Measurements from ENCODE around the gene ZNF502.

Gene ZNF502

DNA sequence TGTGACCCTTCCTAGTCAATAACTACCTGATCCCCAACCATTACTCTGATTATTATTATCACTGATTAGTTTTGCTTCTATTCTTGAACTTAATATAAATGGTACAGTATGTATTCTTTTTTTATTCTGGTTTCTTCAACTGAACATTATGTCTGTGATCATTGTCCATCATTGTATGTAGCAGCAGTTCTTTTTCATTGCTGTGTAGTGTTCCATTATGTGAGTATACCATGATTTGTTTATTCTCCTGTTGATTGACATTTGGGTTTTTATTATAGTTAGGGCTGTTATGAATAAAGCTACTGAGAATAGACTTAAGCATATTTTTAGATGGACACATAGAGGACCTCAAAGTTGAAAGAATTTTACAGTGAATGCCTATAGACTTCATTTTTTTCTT lies 51.8 kb downstream of the ZNF502 start:
- no peak for DNase-seq

DNA sequence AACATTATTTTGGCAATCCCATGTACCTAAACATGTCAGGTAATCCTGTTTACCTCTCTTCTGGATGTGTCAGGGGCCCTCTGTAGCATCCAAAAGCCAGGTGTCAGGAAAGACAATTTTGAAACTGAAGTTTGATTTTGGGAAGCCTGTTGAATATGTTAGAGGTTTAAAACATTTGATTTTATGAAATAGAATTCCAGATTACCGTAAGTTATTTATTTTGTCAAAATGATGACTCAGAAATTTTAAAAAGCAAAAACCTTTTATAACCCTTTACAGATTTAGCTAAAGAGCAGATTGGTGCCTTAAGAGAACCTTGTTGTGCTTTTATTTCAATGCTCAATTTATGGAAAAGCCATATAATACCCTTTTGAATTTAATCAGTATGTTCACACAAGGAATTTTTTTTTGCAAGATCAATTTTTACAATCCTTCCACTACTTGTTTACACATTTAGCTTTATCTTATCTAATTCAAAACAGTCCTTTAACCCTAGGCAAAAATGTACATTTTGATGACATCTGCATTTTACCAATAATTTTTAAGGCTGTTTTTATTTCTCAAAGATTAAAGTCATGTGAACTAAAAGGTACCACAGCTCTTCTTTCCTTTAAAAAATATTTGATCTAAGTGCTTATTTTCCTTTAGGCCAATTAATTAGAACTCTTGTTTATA lies 59.1 kb downstream of the ZNF502 start:
- no peak for DNase-seq

DNA sequence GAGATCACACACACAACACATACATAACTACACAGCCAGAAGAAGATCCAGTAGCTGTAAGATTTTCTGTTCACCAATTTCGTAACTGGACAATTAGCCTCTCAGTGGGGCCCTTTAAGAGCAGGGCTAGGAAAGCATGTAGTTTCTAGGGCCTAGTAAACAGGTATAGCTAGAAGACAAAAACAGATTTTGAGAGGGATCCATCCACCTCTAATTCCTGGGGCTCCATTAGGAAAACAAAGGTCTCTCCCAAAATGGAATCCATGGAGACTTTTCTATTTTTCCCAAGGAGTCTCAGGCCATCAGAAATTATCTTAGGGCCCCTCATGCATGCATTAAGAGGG lies 59.6 kb downstream of the ZNF502 start:
- no peak for DNase-seq
